Right lobe of liver (tissue), 6 donors: ENCODE data around the gene LMOD2. TPM values are rescaled to one million over a fixed set of nuclear protein-coding genes. Genes with fewer than 3 reads are reported as not detected.

Source experiments
- ATAC-seq, 4 donors: fragments of 200-7000 bp; cut with Tn5 transposase; one replicate each; pipeline ENCODE4 v1.9.1; 2020; ENCODE audit warnings: mild to moderate bottlenecking in 4 of 4, moderate library complexity in 4 of 4
- DNase-seq, 3 donors: peaks; one replicate each; pipeline ENCODE4 v3.0.0-alpha.2; 2020
- H3K27ac ChIP-seq, 3 donors: fragments of 200-600 bp; one replicate each; pipeline ENCODE4 v1.8.0; 2022
- H3K27me3 ChIP-seq, 2 donors: fragments of 200-600 bp; one replicate each; pipeline ENCODE4 v1.8.0; 2022
- H3K36me3 ChIP-seq, 4 donors: fragments of 200-600 bp; sonication (generic) in 1 of 4; one replicate each; pipeline versions ENCODE4 v1.5.1 to v1.8.0; 2017 to 2022; ENCODE audit warnings: control low read depth in 1 of 4
- H3K4me1 ChIP-seq, 4 donors: fragments of 200-600 bp; sonication (generic) in 1 of 4; one replicate each; pipeline versions ENCODE4 v1.5.1 to v1.8.0; 2017 to 2022; ENCODE audit warnings: control low read depth in 1 of 4
- H3K4me3 ChIP-seq, 3 donors: fragments of 200-600 bp; one replicate each; pipeline ENCODE4 v1.8.0; 2022
- H3K9me3 ChIP-seq, 4 donors: fragments of 200-600 bp; sonication (generic) in 1 of 4; one replicate each; pipeline versions ENCODE4 v1.5.1 to v1.8.0; 2017 to 2022; ENCODE audit warnings: control low read depth in 1 of 4
- WGBS: methylation state at CpG from one replicate; pipeline ENCODE4 v1.1.6; 2018; ENCODE audit warnings: low coverage, low lambda C conversion rate; ENCODE audit not compliant: insufficient coverage; ENCODE audit errors: missing lambda C conversion rate; 5-methylcytosine and 5-hydroxymethylcytosine counted together
- intact Hi-C, 2 donors: fragments of 100-400 bp; cut with DNase I; formaldehyde crosslinking; loops; one replicate each; pipeline versions ENCODE4 v1.11.2 to v1.14.1; 2022
- total RNA-seq, 6 experiments: library from RNA; depleted of rRNA in 2 of 6; stranded (reverse); fragments of >200 nt in 2 of 6; fragmentation: NEBNext Ultra II Directional in 3 of 6; extraction: Animal tissue kit (Norgen Biotek cat#: 25700) in 3 of 6; gene quantifications; one replicate each; pipeline versions ENCODE4 v1.1.0 to v1.2.4, GENCODE V29; 2016 to 2023
- TF ChIP-seq, protein P1 (sequence below), 4 donors: fragments of 200-600 bp in 3 of 4; fragments of 450-650 bp in 1 of 4; IDR thresholded peaks; one replicate each; pipeline versions ENCODE4 v1.5.1 to v1.8.0; 2016 to 2022; ENCODE audit warnings: antibody characterized with exemption in 4 of 4, mild to moderate bottlenecking in 2 of 4
- donor health status: DM: no; HTN: yes; CAD: no.
- donor health status: DM: no; HTN: no; CAD: no.
- donor health status: DM: no; HTN: no; CAD: no.
- donor health status: DM: no; HTN: yes; CAD: no.
- donor health status: DM: no; HTN: yes; CAD: no.

LMOD2 gene
- total RNA-seq, 6 experiments from 2014 or later = 0.37 TPM; not detected in 5

DNA sequence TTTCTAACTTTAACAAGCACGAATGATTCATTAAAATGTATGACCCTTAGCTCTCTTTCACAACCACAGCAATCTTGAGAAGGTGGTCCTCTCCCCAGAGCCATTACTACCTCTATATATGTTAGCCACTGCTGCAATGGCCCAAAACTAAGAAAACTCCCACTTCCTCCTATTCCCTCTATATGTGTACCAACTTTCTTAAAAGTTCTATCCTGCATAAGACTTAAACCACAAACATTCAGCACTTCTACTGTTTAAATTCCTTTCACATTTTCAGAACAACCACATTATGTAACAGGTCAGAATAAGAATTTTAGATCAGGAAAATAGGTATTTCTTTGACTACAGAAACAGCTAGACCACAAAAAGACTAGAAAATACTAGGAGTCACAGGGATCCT lies 57.0 kb downstream of the LMOD2 start:
- no peak for ATAC-seq
- Histone ChIP-seq H3K27ac (no peak overlapping the region), H3K9me3 (no peaks in the 10 kb centered on the region), H3K36me3 (peaks cover 0 to 14% (median 5%) of the 10 kb centered on the region in 4 donors), H3K4me3 (no peak overlapping the region), H3K27me3 (no peaks in the 10 kb centered on the region), H3K4me1 (peaks cover 0 to 10% (median 5%) of the 10 kb centered on the region in 4 donors)
- WGBS = 43% methylated on average over 1 of the region's 1 CpG
- intact Hi-C loops = no loop called here
- TF ChIP-seq, protein P1, sequence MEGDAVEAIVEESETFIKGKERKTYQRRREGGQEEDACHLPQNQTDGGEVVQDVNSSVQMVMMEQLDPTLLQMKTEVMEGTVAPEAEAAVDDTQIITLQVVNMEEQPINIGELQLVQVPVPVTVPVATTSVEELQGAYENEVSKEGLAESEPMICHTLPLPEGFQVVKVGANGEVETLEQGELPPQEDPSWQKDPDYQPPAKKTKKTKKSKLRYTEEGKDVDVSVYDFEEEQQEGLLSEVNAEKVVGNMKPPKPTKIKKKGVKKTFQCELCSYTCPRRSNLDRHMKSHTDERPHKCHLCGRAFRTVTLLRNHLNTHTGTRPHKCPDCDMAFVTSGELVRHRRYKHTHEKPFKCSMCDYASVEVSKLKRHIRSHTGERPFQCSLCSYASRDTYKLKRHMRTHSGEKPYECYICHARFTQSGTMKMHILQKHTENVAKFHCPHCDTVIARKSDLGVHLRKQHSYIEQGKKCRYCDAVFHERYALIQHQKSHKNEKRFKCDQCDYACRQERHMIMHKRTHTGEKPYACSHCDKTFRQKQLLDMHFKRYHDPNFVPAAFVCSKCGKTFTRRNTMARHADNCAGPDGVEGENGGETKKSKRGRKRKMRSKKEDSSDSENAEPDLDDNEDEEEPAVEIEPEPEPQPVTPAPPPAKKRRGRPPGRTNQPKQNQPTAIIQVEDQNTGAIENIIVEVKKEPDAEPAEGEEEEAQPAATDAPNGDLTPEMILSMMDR (IDR thresholded peaks at IDR 0.05) = no peak
- no peak for DNase-seq

Other genes with a start within 250 kb of the LMOD2 start
- under 1 TPM in 4 of 6 experiments, not detected in 2; 0.06 to 0.19 (median 0.10) TPM for gene IQUB, start 121.3 kb upstream of the LMOD2 start, total RNA-seq
- gene NDUFA5, start 98.0 kb upstream of the LMOD2 start, total RNA-seq = 10 to 100 TPM; 23.4 to 50.4 (median 44.0) TPM
- not detected for gene ASB15, start 54.0 kb upstream of the LMOD2 start, total RNA-seq
- gene WASL, start 93.1 kb downstream of the LMOD2 start, total RNA-seq = 10 to 100 TPM; 20.6 to 26.7 (median 24.8) TPM
- gene HYAL4, start 189.3 kb downstream of the LMOD2 start, total RNA-seq = not detected